H54 (cell line): Measurements from ENCODE around the gene MTPN.
A peak's percentile ranks its signal among the peaks of the same experiment; 100 is the strongest.

Experiments used
- DNase-seq: peaks from one replicate; pipeline ENCODE4 v3.0.0; 2011; ENCODE audit warnings: low spot score, mixed read lengths; ENCODE audit not compliant: insufficient read length
- FAIRE-seq: peaks from 3 replicates; lab custom pipeline; 2011; peaks lifted over from hg19 to GRCh38; lab: Jason Lieb, UNC
- POLR2A ChIP-seq: IDR thresholded peaks from 2 replicates; pipeline ENCODE4 v1.6.1; 2011; ENCODE audit warnings: low read depth, mild to moderate bottlenecking, low read length

Gene MTPN

GRCh38 chr7:135977007-135977741 is at the start of gene MTPN:
Gene MTPN, minus strand, starts transcription at chr7:135977359. Its CDS starts 259 bp downstream, at chr7:135977100.
- DNase-seq (peak; percentile 89), FAIRE-seq (peak; percentile 89)
- TF ChIP-seq POLR2A: peak; percentile 65; the same call in 1 of the 2 replicates

DNA sequence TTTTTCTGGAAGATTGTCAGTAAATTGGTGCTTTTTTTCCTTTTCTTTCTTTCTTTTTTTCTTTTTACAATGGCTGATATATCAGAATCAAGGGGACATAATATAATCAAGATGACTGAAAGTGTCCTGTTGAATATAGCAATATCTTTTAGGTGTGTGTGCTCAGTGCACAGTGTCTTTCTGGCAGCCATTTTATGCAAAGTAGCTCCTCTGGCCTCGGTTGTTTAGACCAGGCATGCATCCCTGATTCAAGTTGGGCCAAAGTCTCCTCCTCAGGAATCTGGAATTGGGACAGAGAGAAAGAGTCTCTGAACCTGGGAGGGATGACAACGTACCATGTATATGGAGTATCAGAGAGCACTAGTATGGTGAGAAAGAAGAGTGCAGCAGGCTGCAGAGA is 49.0 kb upstream of the MTPN start:
- DNase-seq (no peak), FAIRE-seq (no peak)
- no peak for TF ChIP-seq POLR2A

- FAIRE-seq (no peak), DNase-seq (no peak)
- TF ChIP-seq POLR2A: no peak
These were observed 46.1 kb upstream of the MTPN start for GRCh38 chr7:136023134-136023869.

GRCh38 chr7:136020556-136020955 is 43.4 kb upstream of the MTPN start:
- no peak for TF ChIP-seq POLR2A
- FAIRE-seq (no peak), DNase-seq (no peak)

DNA sequence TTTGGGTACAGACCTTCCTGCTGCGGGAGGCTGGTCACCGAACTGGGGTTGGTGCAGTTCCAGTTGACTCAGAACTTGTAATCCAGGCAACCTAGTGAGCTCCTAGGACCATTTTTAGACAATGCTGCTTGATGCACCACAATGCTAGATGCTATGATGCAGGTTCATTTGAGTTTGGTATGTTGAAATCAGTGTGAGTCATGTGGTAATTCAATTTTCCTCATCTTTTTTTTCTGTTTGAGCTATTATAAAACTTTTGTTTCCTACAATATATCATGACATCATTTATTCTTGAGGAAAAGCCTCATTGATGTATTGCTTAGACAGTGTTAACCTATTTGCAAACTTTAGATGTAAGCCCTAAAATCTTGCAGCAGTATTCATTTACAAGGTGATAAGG is 40.9 kb upstream of the MTPN start:
- FAIRE-seq: no peak

DNA sequence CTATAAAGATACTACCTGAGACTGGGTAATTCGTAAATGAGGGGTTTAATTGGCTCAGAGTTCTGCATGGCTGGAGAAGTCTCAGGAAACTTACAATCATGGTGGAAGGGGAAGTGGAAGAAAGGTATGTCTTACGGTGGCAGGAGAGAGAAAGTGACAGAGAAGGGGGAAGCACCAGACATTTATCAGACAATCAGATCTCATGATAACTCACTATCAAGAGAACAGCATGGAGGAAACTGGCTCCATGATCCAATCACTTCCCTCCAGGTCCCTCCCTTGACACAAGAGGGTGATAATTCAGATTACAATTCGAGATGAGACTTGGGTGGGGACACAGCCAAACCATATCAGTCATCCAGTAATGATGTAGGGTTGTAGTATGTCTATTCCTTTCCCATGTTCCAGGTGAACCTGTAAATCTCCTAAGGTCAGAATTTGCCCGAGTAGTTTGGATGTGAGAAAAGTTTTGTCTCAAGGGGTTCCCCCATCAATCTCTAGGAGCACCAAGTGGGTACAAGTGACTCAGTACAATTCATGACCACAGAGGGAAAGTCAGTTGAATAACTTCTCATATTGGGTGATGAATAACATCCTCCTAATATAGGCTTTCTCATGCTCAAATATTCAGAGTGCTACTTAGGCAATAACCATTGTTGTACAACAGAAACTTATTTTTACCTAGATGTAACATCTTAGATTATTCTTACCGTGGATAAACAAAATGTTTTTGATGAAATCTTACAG is 39.7 kb upstream of the MTPN start:
- peak; percentile 33 for FAIRE-seq
- TF ChIP-seq POLR2A: no peak
- DNase-seq: no peak

More for the DNA sequence above, 40.9 kb upstream of the MTPN start:
- DNase-seq: no peak
- no peak for TF ChIP-seq POLR2A

DNA sequence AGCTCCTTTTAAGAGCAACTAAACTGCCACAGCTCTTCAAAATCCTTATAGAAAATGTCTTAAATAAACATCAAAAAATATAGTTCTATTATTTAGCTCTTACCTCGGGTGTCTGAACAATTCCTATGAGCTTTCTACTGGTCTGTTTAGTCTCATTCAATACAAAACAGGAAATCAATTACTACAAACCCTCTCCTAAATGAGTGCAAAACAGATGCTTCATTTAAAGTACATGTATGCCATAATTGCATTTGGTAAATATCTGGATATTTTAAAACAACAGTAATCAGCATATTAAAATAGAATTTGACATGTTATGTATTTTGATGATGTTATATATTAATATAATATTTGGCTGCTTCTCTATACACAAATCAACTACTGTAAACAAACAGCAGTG is 38.5 kb upstream of the MTPN start:
- FAIRE-seq: no peak
- no peak for TF ChIP-seq POLR2A
- no peak for DNase-seq

DNA sequence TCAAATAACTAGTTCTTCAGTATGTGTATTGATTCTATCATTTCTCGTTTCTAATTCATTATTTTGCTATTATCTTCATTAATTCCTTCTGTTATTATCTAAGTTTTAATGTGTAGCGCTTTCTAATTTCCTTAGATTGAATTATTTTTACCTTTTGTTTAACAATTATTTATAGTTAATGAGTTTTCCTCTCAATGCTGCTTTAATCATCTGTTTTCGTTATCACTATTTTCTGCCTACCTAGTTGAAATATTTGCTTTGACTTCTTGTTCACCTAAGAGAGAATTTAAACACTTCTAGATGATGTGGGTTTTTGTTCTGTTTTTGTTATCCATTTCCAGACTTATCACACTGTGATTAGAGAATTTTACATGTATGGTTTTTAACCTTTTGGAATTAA is 37.5 kb upstream of the MTPN start:
- no peak for TF ChIP-seq POLR2A
- DNase-seq (no peak), FAIRE-seq (no peak)

DNA sequence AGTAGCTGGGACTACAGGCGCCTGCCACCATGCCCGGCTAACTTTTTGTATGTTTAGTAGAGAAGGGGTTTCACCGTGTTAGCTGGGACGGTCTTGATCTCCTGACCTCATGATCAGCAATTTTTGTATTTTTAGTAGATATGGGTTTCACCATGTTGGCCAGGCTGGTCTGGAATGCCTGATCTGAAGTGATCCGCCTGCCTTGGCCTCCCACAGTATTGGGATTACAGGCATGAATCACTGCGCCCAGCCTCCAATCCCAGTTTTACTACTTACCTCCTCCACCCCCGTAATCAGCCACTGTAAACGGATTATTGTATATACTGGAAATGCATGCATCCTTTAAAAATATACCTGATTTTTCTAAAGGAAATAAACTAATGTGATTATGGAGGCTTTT is 35.1 kb upstream of the MTPN start:
- no peak for DNase-seq
- no peak for TF ChIP-seq POLR2A
- no peak for FAIRE-seq

GRCh38 chr7:136009488-136010079 is 32.4 kb upstream of the MTPN start:
- DNase-seq (no peak), FAIRE-seq (peak; percentile 68)
- no peak for TF ChIP-seq POLR2A

- FAIRE-seq: no peak
- DNase-seq: no peak
- TF ChIP-seq POLR2A: no peak
These were observed 29.0 kb upstream of the MTPN start for GRCh38 chr7:136006208-136006607.

DNA sequence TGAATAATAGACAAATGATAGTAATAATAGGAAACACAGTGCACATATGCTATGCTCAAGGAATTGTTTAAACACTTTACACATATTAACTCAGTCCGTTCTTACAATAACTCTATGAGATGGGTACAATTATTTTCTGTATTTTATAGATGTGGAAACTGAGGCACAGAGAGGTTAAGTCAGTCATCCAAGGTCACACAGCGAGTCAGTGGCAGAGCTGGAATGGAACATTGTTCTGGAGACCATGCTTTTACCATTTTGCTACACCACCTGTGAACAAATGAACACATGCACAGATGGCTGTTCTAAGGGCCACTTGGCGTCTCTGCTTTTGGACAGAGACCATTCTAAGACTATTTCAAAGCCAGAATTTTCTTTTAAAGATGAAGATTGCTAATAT is 26.9 kb upstream of the MTPN start:
- no peak for DNase-seq
- no peak for FAIRE-seq
- no peak for TF ChIP-seq POLR2A

DNA sequence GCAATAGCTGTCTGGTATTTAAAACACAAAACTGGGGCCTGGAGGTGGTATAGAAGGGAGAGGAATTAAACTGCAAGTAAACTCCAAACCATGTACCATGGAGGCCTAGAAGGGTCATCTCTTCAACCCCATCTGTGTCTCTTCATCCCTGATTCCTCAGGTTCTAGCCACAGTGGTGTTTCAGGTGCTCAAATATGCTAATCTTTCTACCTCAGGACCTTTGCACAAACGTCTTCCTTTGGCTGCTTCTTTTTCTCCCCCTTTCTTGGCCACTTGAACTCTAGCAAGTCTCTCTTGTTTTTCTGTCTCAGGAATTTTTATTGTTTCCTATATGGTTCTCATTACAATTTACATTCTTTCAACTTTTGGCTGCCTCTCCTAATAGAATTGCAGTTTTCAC is 25.6 kb upstream of the MTPN start:
- no peak for FAIRE-seq
- DNase-seq: no peak
- no peak for TF ChIP-seq POLR2A
